Eye (tissue), 1 donor: Measurements from ENCODE around the gene GALNT17.
A peak's percentile ranks its signal among the peaks of the same experiment; 100 is the strongest.

Experiments used
- DNase-seq: peaks from one replicate; pipeline ENCODE4 v3.0.0-alpha.2; 2015

The GALNT17 gene

DNA sequence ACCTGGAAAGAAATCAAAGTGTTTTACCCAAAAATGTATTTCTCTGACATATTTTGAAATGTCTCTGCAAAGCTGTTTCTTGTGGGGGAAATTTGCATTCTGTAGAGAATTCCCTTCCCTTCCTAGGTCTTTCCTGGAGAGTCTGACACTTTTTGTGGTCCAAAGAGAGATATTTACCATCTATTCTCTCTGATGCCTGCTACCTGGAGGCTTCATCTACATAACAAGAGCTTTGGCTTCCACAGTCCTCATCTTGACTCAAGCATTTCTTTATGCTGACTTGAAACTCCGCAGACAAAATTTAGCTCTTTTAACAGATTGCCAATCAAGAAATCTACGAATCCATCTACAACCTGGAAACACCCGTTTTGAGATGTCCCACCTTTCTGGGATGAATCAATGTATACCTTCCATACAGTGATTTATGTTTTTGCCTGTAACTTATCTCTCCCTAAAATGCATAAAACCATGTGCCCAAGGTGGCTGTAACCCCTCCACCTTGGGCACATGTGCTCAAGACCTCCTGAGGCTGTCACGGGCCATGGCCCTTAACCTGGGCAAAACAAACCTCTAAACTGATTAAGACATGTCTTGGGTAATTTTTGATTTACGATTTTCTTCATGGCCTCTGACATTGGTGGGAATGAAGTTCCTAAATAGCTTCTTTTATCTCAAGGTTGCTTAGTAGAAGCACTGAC is 334.7 kb downstream of the GALNT17 start:
- DNase-seq, result no peak

DNA sequence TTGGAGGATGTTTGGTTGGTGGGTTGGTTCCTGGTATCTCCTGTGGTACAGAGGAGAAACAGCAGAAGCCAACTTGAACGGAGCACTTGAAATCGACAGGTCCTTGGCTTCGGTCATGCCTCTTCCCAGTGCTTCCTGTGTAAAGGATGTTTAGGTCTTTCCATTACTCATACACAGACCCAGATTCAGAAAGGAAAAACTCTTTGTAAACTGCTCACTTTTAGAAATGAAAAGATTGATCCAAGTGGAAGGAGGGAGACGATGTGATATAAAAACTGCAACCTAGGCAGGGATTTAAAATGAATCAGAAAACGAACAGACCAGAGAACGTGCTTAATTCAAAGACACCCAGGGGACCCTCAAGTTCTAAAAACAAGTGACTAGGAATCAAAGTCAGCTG is 338.4 kb downstream of the GALNT17 start:
- no peak for DNase-seq

- no peak for DNase-seq
Measured at GRCh38 chr7:71470830-71471229, 338.9 kb downstream of the GALNT17 start.

DNA sequence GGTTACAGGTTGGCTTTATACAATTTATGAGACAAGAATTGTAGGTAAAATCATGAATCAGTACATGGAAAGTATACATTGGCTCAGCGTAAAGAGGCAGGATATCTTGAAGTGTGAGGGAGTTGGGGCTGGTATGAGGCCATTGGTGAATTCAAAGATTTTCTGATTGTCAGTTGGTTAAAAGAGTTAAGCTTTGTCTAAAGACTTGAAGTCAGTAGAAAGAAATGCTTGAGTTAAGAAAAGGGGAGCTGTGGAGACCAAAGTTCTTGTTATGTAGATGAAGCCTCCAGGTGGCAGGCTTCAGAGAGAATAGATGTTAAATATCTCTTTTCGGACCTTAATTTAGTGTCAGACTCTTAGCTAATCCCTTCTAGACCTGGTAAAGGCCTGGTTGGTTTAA is 341.0 kb downstream of the GALNT17 start:
- no peak for DNase-seq

GRCh38 chr7:71473366-71473967 is 341.5 kb downstream of the GALNT17 start:
- DNase-seq, result no peak

DNA sequence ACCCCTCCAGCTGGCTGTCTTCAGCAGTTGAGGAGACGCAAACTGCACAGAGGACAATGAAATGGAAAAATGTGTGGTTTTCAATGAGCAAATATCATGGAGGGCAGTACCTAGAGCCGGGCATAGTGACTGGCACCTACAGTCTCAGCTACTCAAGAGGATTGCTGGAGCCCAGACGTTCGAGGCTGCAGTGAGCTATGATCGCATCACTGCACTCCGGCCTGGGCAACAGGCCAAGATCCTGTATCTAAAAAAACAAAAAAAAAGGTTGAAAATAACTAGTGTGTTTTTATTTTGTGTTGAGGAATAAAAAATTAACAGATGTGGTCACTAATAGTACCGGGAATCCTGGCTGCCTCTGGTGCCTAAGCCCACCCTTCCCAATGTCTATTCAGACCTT is 345.5 kb downstream of the GALNT17 start:
- no peak for DNase-seq

GRCh38 chr7:71479231-71479630 is 347.3 kb downstream of the GALNT17 start:
- no peak for DNase-seq

- DNase-seq, result no peak
Measured at GRCh38 chr7:71480791-71481190, 348.8 kb downstream of the GALNT17 start.

GRCh38 chr7:71482284-71482683 is 350.3 kb downstream of the GALNT17 start:
- no peak for DNase-seq

GRCh38 chr7:71484380-71484779 is 352.4 kb downstream of the GALNT17 start:
- no peak for DNase-seq

- DNase-seq, result no peak
Measured at GRCh38 chr7:71485586-71485985, 353.6 kb downstream of the GALNT17 start.

GRCh38 chr7:71486414-71486813 is 354.5 kb downstream of the GALNT17 start:
- DNase-seq, result no peak

- no peak for DNase-seq
Measured at GRCh38 chr7:71486856-71487628, 355.1 kb downstream of the GALNT17 start.

- DNase-seq, result no peak
Measured at GRCh38 chr7:71488308-71488707, 356.4 kb downstream of the GALNT17 start.

- no peak for DNase-seq
Measured at GRCh38 chr7:71491336-71491735, 359.4 kb downstream of the GALNT17 start.

DNA sequence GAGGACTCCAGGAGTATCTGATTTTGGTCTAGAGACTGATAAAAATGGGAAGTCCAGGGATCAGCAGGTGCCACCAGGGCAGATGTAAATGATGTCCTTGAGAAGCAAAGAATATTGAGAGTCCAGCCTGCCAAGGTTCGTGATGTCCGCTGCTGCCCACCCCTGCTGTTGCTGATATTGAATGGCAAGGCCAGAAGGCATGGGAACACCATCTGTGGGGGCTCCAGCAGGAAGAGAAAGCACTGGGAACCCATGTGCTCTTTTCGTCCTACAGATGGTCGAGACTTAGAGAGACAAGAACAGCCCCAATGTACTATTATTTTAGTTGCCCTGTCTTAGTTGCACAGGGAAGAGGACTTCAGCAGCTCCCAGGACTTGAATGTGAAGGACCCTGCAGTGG is 363.9 kb downstream of the GALNT17 start:
- no peak for DNase-seq

- DNase-seq, result peak; percentile 24
Measured at GRCh38 chr7:71497256-71497946, 365.5 kb downstream of the GALNT17 start.

DNA sequence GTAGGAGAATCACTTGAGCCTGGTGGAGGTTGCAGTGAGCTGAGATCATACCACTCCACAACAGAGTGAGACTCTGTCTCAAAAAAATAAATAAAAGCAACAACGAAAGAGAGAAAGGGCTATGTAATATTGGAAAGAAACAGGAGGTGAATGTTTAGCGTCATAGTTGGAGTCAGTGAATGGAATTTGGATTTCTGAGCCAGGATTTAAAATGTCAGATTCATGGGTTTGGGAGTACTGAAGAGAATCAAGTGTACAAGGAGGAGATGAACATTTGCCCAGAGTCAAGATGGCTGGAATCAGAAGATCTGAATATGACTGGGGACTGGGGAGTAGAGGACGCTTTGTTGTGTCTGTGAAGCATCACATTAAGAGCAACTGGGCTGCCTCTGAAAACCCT is 366.4 kb downstream of the GALNT17 start:
- DNase-seq, result no peak

DNA sequence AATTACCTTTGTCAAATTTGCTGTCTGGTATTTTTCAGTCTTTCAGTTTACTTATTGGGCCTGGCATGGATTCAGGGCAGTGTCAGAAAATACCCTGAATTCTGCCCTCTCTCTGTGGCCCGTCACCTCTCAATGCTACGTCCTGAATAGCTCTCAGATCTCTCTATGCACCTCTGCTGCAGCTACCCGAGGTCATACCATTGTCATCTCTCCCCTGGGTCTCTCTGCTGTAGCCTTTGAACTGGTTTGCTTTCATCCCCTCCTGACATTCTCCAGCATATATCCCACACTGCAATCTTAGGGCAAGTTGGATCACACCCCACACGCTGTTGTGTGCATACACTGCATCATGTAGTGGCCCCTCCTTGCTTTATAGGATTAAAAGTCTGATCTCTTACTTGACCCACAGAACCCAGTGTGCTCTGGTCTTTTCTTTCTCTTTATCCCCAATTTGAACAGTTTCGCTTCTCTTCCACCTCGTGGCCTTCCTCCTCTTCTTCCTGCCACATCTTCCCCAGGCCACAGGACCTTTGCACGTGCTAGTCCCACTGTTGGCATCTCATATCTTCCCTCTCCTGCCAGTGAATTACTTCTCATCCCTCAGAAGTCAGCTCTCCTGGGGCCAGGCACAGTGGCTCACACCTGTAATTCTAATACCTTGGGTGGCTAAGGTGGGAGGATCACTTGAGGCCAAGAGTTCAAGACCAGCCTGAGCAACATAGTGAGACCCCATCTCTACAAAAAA is 372.9 kb downstream of the GALNT17 start:
- DNase-seq, result no peak

DNA sequence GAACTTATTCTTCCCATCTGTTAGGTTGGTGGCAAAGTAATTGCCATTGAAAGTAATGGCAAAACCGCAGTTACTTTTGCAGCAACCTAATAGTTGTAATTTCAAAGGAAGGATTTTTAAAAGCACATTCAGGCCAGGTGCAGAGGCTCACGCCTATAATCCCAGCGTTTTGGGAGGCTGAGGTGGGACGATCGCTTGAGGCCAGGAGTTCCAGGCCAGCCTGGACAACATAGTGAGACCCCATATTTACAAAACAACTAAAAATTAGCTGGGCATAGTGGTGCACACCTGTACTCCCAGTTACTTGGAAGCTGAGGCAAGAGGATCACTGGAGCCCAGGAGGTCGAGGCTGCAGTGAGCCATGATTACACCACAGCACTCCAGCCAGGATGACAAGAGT is 374.9 kb downstream of the GALNT17 start:
- no peak for DNase-seq

- peak; percentile 46 for DNase-seq
Measured at GRCh38 chr7:71507680-71508602, 376.0 kb downstream of the GALNT17 start.

DNA sequence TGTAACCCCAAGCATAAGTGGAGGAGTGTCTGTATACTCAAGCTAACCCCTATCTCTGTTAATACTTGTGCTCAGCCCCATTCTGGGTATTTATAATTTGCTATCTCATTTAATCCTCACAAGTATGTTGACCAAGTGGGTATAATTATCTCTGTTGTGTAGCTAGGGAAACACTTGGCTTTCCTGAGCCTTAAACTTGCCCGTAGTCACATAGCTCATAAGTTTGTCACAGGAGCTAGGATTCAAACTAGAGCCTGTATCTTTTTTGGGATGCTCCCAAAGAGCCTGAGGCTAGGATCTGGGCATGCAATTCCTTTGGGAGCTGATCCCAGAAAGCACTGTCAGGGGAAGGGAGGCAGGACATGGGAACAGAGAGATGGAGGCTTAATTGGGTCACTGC is 377.4 kb downstream of the GALNT17 start:
- no peak for DNase-seq
